Ovary (tissue), 9 donors: ENCODE results near the gene PKP2. TPM values are rescaled to one million over a fixed set of nuclear protein-coding genes. Genes with fewer than 3 reads are reported as not detected.

Source experiments
- DNase-seq, 5 donors: peaks; one replicate each; pipeline ENCODE4 v3.0.0-alpha.2; 2019 to 2020
- H3K27ac ChIP-seq, 2 donors: fragments of 200-600 bp; one replicate each; pipeline versions ENCODE4 v1.5.1 to v1.8.0; 2019 to 2022
- H3K27me3 ChIP-seq: fragments of 200-600 bp; one replicate; pipeline ENCODE4 v1.8.0; 2022
- H3K36me3 ChIP-seq: fragments of 200-600 bp; sonication (generic); one replicate; pipeline ENCODE4 v1.5.1; 2019
- H3K4me1 ChIP-seq: one replicate; pipeline ENCODE4 v1.8.1; 2013; ENCODE audit warnings: mild to moderate bottlenecking, moderate library complexity; ENCODE audit not compliant: insufficient read depth
- H3K4me3 ChIP-seq: fragments of 200-600 bp; sonication (generic); one replicate; pipeline ENCODE4 v1.5.1; 2017
- H3K9me3 ChIP-seq, 2 donors: fragments of 200-600 bp in 1 of 2; sonication (generic) in 1 of 2; one replicate each; pipeline versions ENCODE4 v1.5.1 to v1.8.1; 2013 to 2019; ENCODE audit warnings: mild to moderate bottlenecking in 1 of 2, moderate library complexity in 1 of 2
- CTCF ChIP-seq, 3 donors: fragments of 450-650 bp in 2 of 3; fragments of 200-600 bp in 1 of 3; IDR thresholded peaks; one replicate each; pipeline versions ENCODE4 v1.5.1 to v1.8.0; 2016 to 2022; ENCODE audit warnings: antibody characterized with exemption in 3 of 3, mild to moderate bottlenecking in 1 of 3
- EP300 ChIP-seq: sonication (generic); formaldehyde crosslinking; IDR thresholded peaks from one replicate; pipeline ENCODE4 v1.6.1; 2017; ENCODE audit warnings: antibody characterized with exemption
- POLR2A ChIP-seq: fragments of 450-650 bp; IDR thresholded peaks from one replicate; pipeline ENCODE4 v1.6.1; 2017; ENCODE audit warnings: antibody characterized with exemption, mild to moderate bottlenecking, moderate library complexity
- WGBS, 3 donors: extraction: QIAGEN DNeasy Blood & Tissue Kit in 1 of 3; methylation state at CpG; one replicate each; pipeline versions ENCODE4 v1.1.5 to v1.1.7; 2013 to 2017; 5-methylcytosine and 5-hydroxymethylcytosine counted together
- intact Hi-C, 4 donors: fragments of 100-400 bp; cut with DNase I; formaldehyde crosslinking; loops; one replicate each; pipeline versions ENCODE4 v1.11.0 to v1.15.1; 2022 to 2023
- polyA plus RNA-seq, 2 donors: library from polyadenylated mRNA; stranded (reverse); fragments of 200-250 nt in 1 of 2; fragments of 350-450 nt in 1 of 2; fragmentation: Illumina TruSeq in 1 of 2; extraction: RNeasy Lipid Tissue Mini Kit (QIAGEN cat#74804) in 1 of 2; gene quantifications; one replicate each; pipeline ENCODE4 v1.2.3, GENCODE V29; 2013 to 2014
- total RNA-seq, 7 donors: library from RNA; depleted of rRNA in 2 of 7; stranded (reverse); fragments of >200 nt in 2 of 7; fragmentation: NEBNext Ultra II Directional in 3 of 7; extraction: Animal tissue kit (Norgen Biotek cat#: 25700) in 3 of 7; gene quantifications; one replicate each; pipeline versions ENCODE4 v1.1.0 to v1.2.4, GENCODE V29; 2016 to 2023
- donor health status: DM: no; HTN: no; CAD: no; lungs with moderate emphysema.
- donor health status: DM: no; HTN: no; CAD: no.
- donor health status: Bipolar disorder and iron deficiency.
- donor health status: DM: yes; HTN: yes; CAD: no.
- donor health status: DM: no; HTN: no; CAD: no.
- donor health status: DM: yes; HTN: yes; CAD: no.

The PKP2 gene
- total and polyA plus RNA-seq, 9 donors: 7.4 to 124 (median 26.9) TPM

GRCh38 chr12:32826807-32827412, 69.7 kb downstream of the PKP2 start:
- 77 to 89% (median 87%) methylated on average over 3 of the region's 3 CpGs for WGBS, 3 donors
- DNase-seq: no peak

GRCh38 chr12:32824596-32824995, 72.0 kb downstream of the PKP2 start:
- 95 to 98% (median 96%) methylated on average over 1 of the region's 1 CpG for WGBS, 3 donors
- Histone ChIP-seq H3K27ac (no peak overlapping the region), H3K27me3 (no peaks in the 10 kb centered on the region), H3K4me1 (peaks cover 2% of the 10 kb centered on the region), H3K9me3 (no peaks in the 10 kb centered on the region), H3K4me3 (no peak overlapping the region), H3K36me3 (no peaks in the 10 kb centered on the region)
- TF ChIP-seq EP300 (no peak), CTCF (IDR thresholded peaks at IDR 0.05) (no peak), POLR2A (no peak)
- DNase-seq: no peak
- intact Hi-C loops: no loop called here

More at GRCh38 chr12:32826807-32827412, 69.7 kb downstream of the PKP2 start:
- Histone ChIP-seq H3K9me3 (no peaks in the 10 kb centered on the region), H3K4me3 (no peak overlapping the region), H3K27me3 (no peaks in the 10 kb centered on the region), H3K4me1 (no peaks in the 10 kb centered on the region), H3K27ac (no peak overlapping the region), H3K36me3 (no peaks in the 10 kb centered on the region)
- intact Hi-C loops: no loop called here
- TF ChIP-seq CTCF (IDR thresholded peaks at IDR 0.05) (no peak), EP300 (no peak), POLR2A (no peak)

GRCh38 chr12:32822344-32822743, 74.2 kb downstream of the PKP2 start:
- Histone ChIP-seq H3K36me3 (no peaks in the 10 kb centered on the region), H3K4me3 (no peak overlapping the region), H3K9me3 (no peaks in the 10 kb centered on the region), H3K27ac (no peak overlapping the region), H3K4me1 (peaks cover 2% of the 10 kb centered on the region), H3K27me3 (no peaks in the 10 kb centered on the region)
- intact Hi-C loops: no loop called here
- no peak for DNase-seq
- WGBS, 3 donors: 27 to 47% (median 35%) methylated on average over 5 of the region's 5 CpGs
- TF ChIP-seq CTCF (IDR thresholded peaks at IDR 0.05): no peak
- no peak for TF ChIP-seq EP300
- no peak for TF ChIP-seq POLR2A

GRCh38 chr12:32821710-32822109, 74.9 kb downstream of the PKP2 start:
- Histone ChIP-seq H3K36me3 (no peaks in the 10 kb centered on the region), H3K27ac (no peak overlapping the region), H3K9me3 (no peaks in the 10 kb centered on the region), H3K27me3 (no peaks in the 10 kb centered on the region), H3K4me1 (peaks cover 2% of the 10 kb centered on the region), H3K4me3 (no peak overlapping the region)
- TF ChIP-seq EP300 (no peak), POLR2A (no peak), CTCF (IDR thresholded peaks at IDR 0.05) (no peak)
- intact Hi-C loops: no loop called here
- 5 to 17% (median 7%) methylated on average over 2 of the region's 2 CpGs for WGBS, 3 donors
- no peak for DNase-seq
